Breast epithelium (tissue), 4 donors: ENCODE measurements around the gene NAV3. TPM values are rescaled to one million over a fixed set of nuclear protein-coding genes. Genes with fewer than 3 reads are reported as not detected.

Source experiments
- DNase-seq, 2 donors: peaks; one replicate each; pipeline ENCODE4 v3.0.0-alpha.2; 2019; ENCODE audit warnings: low spot score in 2 of 2
- H3K27ac ChIP-seq, 2 donors: fragments of 200-600 bp; sonication (generic) in 1 of 2; one replicate each; pipeline ENCODE4 v1.5.1; 2016 to 2019; ENCODE audit warnings: mild to moderate bottlenecking in 1 of 2
- H3K27me3 ChIP-seq, 2 donors: fragments of 200-600 bp; sonication (generic) in 1 of 2; one replicate each; pipeline versions ENCODE4 v1.5.1 to v1.6.0; 2017 to 2019; ENCODE audit warnings: control low read depth in 1 of 2, mild to moderate bottlenecking in 1 of 2
- H3K36me3 ChIP-seq: fragments of 200-600 bp; one replicate; pipeline ENCODE4 v1.5.1; 2019
- H3K4me1 ChIP-seq, 2 donors: fragments of 200-600 bp; sonication (generic); one replicate each; pipeline ENCODE4 v1.5.1; 2016 to 2019; ENCODE audit warnings: control low read depth in 1 of 2
- H3K4me3 ChIP-seq, 3 donors: fragments of 200-600 bp; sonication (generic); 1 replicate in 2 of 3; 2 replicates in 1 of 3; pipeline ENCODE4 v1.5.1; 2016 to 2019; ENCODE audit warnings: mild to moderate bottlenecking in 3 of 3, moderate library complexity in 2 of 3
- H3K9me3 ChIP-seq, 2 donors: fragments of 200-600 bp; sonication (generic) in 1 of 2; one replicate each; pipeline ENCODE4 v1.5.1; 2016 to 2019; ENCODE audit warnings: control low read depth in 1 of 2
- POLR2A ChIP-seq: fragments of 450-650 bp; IDR thresholded peaks from one replicate; pipeline ENCODE4 v1.6.1; 2016; ENCODE audit warnings: antibody characterized with exemption, mild to moderate bottlenecking, moderate library complexity
- POLR2AphosphoS5 ChIP-seq, 3 donors: sonication (generic); formaldehyde crosslinking; IDR thresholded peaks; one replicate each; pipeline ENCODE4 v1.6.1; 2017; ENCODE audit warnings: antibody characterized with exemption in 3 of 3
- intact Hi-C: fragments of 100-400 bp; cut with DNase I; formaldehyde crosslinking; loops from one replicate; pipeline ENCODE4 v1.15.1; 2023; ENCODE audit warnings: low total_unique reads
- total RNA-seq, 3 donors: library from RNA; depleted of rRNA; stranded (reverse); fragments of >200 nt; gene quantifications; one replicate each; pipeline ENCODE4 v1.1.0, GENCODE V29; 2016
- TF ChIP-seq, protein P1 (sequence below), 3 donors: fragments of 450-650 bp; IDR thresholded peaks; one replicate each; pipeline ENCODE4 v1.5.1; 2016 to 2017; ENCODE audit warnings: antibody characterized with exemption in 3 of 3, mild to moderate bottlenecking in 3 of 3, moderate library complexity in 3 of 3

Gene NAV3
- total RNA-seq, 3 donors from 2014 or later = 25.6 to 46.1 (median 41.1) TPM

GRCh38 chr12:77878901-77879300, 48.2 kb downstream of the NAV3 start:
- TF ChIP-seq, protein P1, sequence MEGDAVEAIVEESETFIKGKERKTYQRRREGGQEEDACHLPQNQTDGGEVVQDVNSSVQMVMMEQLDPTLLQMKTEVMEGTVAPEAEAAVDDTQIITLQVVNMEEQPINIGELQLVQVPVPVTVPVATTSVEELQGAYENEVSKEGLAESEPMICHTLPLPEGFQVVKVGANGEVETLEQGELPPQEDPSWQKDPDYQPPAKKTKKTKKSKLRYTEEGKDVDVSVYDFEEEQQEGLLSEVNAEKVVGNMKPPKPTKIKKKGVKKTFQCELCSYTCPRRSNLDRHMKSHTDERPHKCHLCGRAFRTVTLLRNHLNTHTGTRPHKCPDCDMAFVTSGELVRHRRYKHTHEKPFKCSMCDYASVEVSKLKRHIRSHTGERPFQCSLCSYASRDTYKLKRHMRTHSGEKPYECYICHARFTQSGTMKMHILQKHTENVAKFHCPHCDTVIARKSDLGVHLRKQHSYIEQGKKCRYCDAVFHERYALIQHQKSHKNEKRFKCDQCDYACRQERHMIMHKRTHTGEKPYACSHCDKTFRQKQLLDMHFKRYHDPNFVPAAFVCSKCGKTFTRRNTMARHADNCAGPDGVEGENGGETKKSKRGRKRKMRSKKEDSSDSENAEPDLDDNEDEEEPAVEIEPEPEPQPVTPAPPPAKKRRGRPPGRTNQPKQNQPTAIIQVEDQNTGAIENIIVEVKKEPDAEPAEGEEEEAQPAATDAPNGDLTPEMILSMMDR (IDR thresholded peaks at IDR 0.05) = no peak
- TF ChIP-seq POLR2AphosphoS5 (IDR thresholded peaks at IDR 0.05) (no peak), POLR2A (no peak)
- intact Hi-C loops = no loop called here

DNA sequence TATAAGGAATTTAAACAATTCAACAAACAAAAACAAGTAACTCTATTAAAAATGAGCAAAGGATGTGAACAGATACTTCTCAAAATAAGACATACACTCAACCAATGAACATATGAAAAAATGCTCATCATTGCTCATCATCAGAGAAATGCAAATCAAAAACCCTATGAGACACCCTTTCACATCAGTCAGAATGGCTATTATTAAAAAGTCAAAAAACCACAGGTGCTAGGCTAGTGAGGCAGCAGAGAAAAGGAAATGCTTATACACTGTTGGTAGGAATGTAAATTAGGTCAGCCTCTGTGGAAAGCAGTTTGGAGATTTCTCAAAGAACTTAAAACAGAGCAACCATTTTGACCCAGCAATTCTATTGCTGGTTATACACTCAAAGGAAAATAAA, 52.0 kb downstream of the NAV3 start:
- H3K36me3 ChIP-seq = no peaks in the 10 kb centered on the region
- DNase-seq = no peak
- H3K27me3 ChIP-seq = no peaks in the 10 kb centered on the region
- H3K9me3 ChIP-seq = no peaks in the 10 kb centered on the region
- intact Hi-C loops = no loop called here
- no peak overlapping the region for H3K27ac ChIP-seq
- TF ChIP-seq, protein P1 (IDR thresholded peaks at IDR 0.05) = no peak
- TF ChIP-seq POLR2A = no peak
- no peak for TF ChIP-seq POLR2AphosphoS5 (IDR thresholded peaks at IDR 0.05)
- H3K4me3 ChIP-seq = no peak overlapping the region
- H3K4me1 ChIP-seq = no peaks in the 10 kb centered on the region

More at GRCh38 chr12:77878901-77879300, 48.2 kb downstream of the NAV3 start:
- H3K9me3 ChIP-seq = no peaks in the 10 kb centered on the region
- no peaks in the 10 kb centered on the region for H3K36me3 ChIP-seq
- H3K4me1 ChIP-seq = no peaks in the 10 kb centered on the region
- H3K4me3 ChIP-seq = no peak overlapping the region
- no peak for DNase-seq
- no peaks in the 10 kb centered on the region for H3K27me3 ChIP-seq
- H3K27ac ChIP-seq = no peak overlapping the region

GRCh38 chr12:77888611-77889010, 57.9 kb downstream of the NAV3 start:
- H3K9me3 ChIP-seq = no peaks in the 10 kb centered on the region
- no peaks in the 10 kb centered on the region for H3K27me3 ChIP-seq
- intact Hi-C loops = no loop called here
- no peak for DNase-seq
- TF ChIP-seq POLR2A (no peak), POLR2AphosphoS5 (IDR thresholded peaks at IDR 0.05) (no peak)
- TF ChIP-seq, protein P1 (IDR thresholded peaks at IDR 0.05) = no peak
- no peaks in the 10 kb centered on the region for H3K4me1 ChIP-seq
- H3K27ac ChIP-seq = no peak overlapping the region
- H3K4me3 ChIP-seq = no peak overlapping the region
- no peaks in the 10 kb centered on the region for H3K36me3 ChIP-seq

DNA sequence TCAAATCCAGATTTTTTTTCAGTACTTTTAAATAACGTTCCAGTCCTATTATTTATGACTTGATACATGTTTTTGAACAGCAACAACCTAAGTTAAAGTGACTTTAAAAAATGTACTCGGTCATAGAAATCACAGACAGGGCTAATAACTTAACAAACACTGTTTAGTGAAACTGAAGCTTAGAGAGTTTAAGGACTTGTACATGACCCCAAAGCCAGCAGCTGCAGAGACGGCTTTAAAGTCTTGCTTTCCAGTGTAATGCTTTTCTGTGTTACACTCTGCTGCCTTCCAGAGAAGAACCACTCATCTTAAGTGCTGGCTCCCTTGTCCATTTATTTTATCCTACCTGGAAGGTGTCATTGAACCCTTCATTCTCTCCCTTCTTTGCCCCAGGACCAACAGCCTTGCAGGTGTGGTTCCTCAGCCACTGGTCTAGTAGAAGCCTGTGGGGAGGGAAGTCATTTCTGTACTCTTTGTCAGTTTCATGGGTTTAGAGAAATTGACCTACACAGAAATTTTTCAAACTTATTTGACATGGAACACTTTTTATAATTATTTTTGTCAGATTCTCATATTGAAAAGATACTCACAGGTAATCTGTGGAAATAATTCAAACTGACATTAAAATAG, 60.9 kb downstream of the NAV3 start:
- Histone ChIP-seq H3K4me1 (no peaks in the 10 kb centered on the region), H3K9me3 (no peaks in the 10 kb centered on the region), H3K36me3 (no peaks in the 10 kb centered on the region), H3K27ac (no peak overlapping the region), H3K27me3 (no peaks in the 10 kb centered on the region), H3K4me3 (no peak overlapping the region)
- intact Hi-C loops = no loop called here
- TF ChIP-seq POLR2A (no peak), POLR2AphosphoS5 (IDR thresholded peaks at IDR 0.05) (no peak)
- TF ChIP-seq, protein P1 (IDR thresholded peaks at IDR 0.05) = no peak
- no peak for DNase-seq

DNA sequence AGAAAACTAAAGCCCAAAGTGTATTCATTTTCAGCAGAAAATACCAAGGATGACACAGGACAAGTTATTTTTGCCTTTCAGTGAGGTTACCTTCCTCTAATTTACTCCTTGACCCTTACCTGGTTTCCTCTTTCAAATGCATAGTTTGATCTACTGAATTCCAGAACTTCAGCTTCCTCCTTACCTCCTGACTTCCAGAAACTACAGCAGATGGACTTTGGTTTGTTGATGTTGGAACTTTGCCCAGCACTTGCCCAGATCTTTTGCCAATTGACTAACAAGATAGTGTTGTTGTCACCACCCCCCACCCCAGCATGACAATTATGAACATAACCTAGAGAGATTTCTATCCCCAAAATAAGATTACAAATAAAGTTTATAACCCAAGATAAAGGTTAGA, 63.2 kb downstream of the NAV3 start:
- H3K27me3 ChIP-seq = no peaks in the 10 kb centered on the region
- TF ChIP-seq POLR2A (no peak), POLR2AphosphoS5 (IDR thresholded peaks at IDR 0.05) (no peak)
- TF ChIP-seq, protein P1 (IDR thresholded peaks at IDR 0.05) = no peak
- H3K4me1 ChIP-seq = no peaks in the 10 kb centered on the region
- no peak overlapping the region for H3K4me3 ChIP-seq
- no peak for DNase-seq
- intact Hi-C loops = no loop called here
- H3K9me3 ChIP-seq = no peaks in the 10 kb centered on the region
- no peaks in the 10 kb centered on the region for H3K36me3 ChIP-seq
- H3K27ac ChIP-seq = no peak overlapping the region
